Stomach smooth muscle (tissue), 2 donors: ENCODE data around the gene EWSR1.
A peak's percentile ranks its signal among the peaks of the same experiment; 100 is the strongest.

Experiments
- H3K27ac ChIP-seq: one replicate; pipeline ENCODE4 v1.7.0; 2013; ENCODE audit warnings: mild to moderate bottlenecking, low read length, inconsistent platforms
- H3K27me3 ChIP-seq, 2 donors: one replicate each; pipeline ENCODE4 v1.7.0; 2013; ENCODE audit warnings: low read length in 2 of 2; ENCODE audit not compliant: insufficient read depth in 2 of 2, control insufficient read depth in 1 of 2
- H3K36me3 ChIP-seq, 2 donors: one replicate each; pipeline ENCODE4 v1.7.0; 2013; ENCODE audit warnings: low read length in 2 of 2; ENCODE audit not compliant: control insufficient read depth in 2 of 2, insufficient read depth in 2 of 2
- H3K4me1 ChIP-seq: one replicate; pipeline ENCODE4 v1.7.0; 2013; ENCODE audit warnings: low read length; ENCODE audit not compliant: control insufficient read depth, insufficient read depth
- H3K4me3 ChIP-seq, 2 donors: one replicate each; pipeline ENCODE4 v1.7.0; 2013; ENCODE audit warnings: low read length in 2 of 2
- H3K9ac ChIP-seq, 2 donors: one replicate each; pipeline ENCODE4 v1.7.0; 2013; ENCODE audit warnings: low read length in 2 of 2, mild to moderate bottlenecking in 1 of 2
- H3K9me3 ChIP-seq, 2 donors: one replicate each; pipeline ENCODE4 v1.7.0; 2013; ENCODE audit warnings: low read length in 2 of 2; ENCODE audit not compliant: control insufficient read depth in 2 of 2
- donor health status: healthy.
- donor health status: Pancreatic carcinoma.

EWSR1 gene

GRCh38 chr22:29313126-29313575 lies 45.1 kb downstream of the EWSR1 start:
- H3K9ac ChIP-seq, result no peak overlapping the region
- no peaks in the 10 kb centered on the region for H3K9me3 ChIP-seq
- H3K36me3 ChIP-seq, result no peaks in the 10 kb centered on the region
- peaks cover 20 to 32% of the 10 kb centered on the region in 2 donors for H3K27me3 ChIP-seq
- H3K4me1 ChIP-seq, result peaks cover 68% of the 10 kb centered on the region
- H3K27ac ChIP-seq, result no peak overlapping the region
- no peak overlapping the region for H3K4me3 ChIP-seq

DNA sequence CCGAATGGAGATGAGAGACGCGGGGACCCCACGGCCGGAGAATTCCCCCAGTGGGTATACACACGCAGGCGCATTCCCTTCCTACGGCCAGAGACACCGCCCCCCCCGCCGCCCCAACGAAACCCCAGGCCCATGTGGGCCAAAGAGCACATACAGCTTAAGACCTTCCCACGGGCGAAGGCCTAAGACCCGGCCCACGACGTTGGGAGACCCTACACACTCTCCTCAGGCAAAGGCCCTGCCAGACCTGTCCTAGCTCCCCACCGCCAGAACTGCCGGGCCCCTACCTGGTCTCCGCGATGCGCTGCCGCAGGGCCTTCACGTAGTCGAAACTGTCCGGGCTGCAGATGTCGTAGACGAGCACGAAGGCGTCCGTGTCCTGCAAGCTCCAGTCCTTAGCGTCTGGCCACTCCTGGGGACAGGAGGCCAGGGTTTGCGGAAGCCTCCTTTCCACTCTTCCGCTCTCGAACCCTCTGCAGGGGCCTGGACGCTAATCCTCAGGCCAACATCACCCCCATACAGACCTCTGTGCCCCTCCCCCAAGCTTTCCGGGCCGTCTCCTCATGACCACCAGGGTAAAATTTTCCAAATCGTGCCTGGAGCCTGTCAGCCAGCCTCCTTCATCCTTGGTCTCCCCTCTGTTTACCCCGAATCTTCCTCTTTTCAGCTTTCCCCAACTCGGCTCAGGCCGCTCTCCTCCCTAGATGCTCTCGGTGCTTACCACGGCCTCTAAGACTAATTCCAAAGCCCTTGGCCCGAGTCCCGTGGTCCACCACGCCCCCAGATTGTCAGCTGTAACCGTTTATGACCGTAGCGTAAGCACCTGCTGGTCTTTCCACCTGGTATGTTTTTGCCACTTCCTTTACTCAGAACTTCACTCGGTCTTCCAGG lies 45.8 kb downstream of the EWSR1 start:
- no peak overlapping the region for H3K27ac ChIP-seq
- no peak overlapping the region for H3K9ac ChIP-seq

GRCh38 chr22:29314537-29315285 lies 46.6 kb downstream of the EWSR1 start:
- Histone ChIP-seq H3K4me3 (peak overlapping the region; percentile 31 to 61), H3K36me3 (no peaks in the 10 kb centered on the region), H3K4me1 (peaks cover 52% of the 10 kb centered on the region), H3K9me3 (no peaks in the 10 kb centered on the region), H3K27ac (no peak overlapping the region), H3K9ac (no peak overlapping the region), H3K27me3 (peaks cover 20 to 32% of the 10 kb centered on the region in 2 donors)

More for the DNA sequence above, 45.8 kb downstream of the EWSR1 start:
- Histone ChIP-seq H3K4me1 (peaks cover 61% of the 10 kb centered on the region), H3K9me3 (no peaks in the 10 kb centered on the region), H3K36me3 (no peaks in the 10 kb centered on the region), H3K4me3 (peak overlapping the region in 1 of 2 donors; percentile 60), H3K27me3 (peaks cover 20 to 32% of the 10 kb centered on the region in 2 donors)

DNA sequence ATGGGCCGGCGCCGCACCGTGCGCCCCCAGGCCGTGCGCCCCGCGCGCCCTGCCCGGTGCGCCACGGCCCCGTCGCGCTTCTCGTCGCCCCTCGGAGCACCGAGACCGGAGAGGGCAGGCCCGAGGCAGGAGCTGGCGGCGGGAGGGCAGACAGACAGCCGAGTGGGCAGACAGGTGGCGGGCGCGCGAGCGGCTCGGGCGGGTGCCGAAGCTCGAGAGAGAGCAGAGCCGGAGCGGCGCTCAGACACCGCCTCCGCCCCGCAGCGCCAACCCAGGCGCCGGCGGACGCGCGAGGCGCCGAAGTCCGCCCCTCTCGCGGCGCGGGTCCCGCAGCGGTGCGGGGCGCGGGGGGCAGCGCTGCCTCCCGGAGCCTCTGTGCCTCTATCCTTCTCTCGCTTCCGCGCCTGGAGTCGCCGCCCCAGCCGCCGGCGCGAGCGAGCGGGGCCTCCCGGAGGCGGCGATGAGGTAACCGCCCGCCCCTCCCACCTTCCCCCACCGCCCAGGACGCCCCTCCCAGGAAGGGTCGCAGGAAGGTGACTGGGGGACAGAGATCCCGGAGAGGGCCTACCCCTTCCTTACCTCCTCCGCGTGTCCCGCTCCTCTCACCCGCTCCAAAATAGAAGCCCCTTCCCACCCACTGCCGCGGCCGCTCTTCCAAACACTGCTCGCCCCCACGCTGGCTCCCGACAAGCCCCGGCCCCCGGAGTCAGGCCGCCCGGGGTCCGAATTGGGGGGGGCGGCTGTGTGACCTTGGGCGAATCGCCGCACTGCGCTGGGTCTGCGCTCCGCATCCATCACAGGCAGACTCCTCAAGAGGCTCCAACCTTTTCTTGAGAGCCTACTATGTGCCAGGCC lies 47.4 kb downstream of the EWSR1 start, which contains the start of gene RASL10A:
Gene RASL10A (minus strand): TSS at position 412 of the 855 bp plus-strand sequence. CDS start 451 bp downstream, outside the sequence.
- Histone ChIP-seq H3K36me3 (no peaks in the 10 kb centered on the region), H3K27me3 (peaks cover 20 to 32% of the 10 kb centered on the region in 2 donors), H3K9ac (no peak within 1 kb of the TSS), H3K4me1 (peaks cover 46% of the 10 kb centered on the region), H3K4me3 (peak within 1 kb of the TSS; percentile 31 to 61), H3K9me3 (no peaks in the 10 kb centered on the region), H3K27ac (no peak within 1 kb of the TSS)

DNA sequence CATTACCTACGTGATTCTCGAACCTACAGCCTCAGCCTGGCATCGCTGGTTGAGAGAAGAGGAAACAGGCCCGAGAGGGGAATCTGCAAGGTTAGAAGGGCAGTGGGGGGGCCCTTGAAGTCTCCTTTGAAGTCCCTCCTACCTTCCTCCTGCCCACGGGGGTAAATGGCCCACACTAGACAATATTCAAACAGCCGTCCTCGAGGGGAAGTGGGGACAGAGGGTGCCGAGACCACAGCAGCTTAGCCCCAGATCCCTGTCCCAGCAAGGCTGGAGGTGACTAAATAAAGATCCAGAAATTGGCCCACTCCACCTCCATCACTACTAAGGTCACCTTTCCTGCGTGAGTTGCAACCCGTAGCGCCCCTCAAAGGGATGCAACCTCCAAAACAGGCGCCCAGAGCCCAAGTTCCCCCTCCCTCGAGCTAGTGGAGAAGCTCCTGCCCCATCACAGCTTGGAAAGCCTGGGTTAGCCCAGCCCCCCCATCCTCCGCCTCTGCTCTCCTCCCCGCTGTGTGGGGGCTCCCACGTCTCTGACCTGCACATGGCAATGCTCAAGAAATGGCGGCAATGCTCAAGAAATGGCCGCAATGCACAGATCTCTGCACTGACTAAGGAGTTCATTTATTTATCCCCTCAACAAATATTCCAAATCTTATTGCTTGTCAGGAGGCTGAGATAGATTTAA lies 48.2 kb downstream of the EWSR1 start:
- no peaks in the 10 kb centered on the region for H3K36me3 ChIP-seq
- no peak overlapping the region for H3K4me3 ChIP-seq
- H3K27ac ChIP-seq, result no peak overlapping the region
- no peaks in the 10 kb centered on the region for H3K9me3 ChIP-seq
- H3K9ac ChIP-seq, result no peak overlapping the region
- H3K27me3 ChIP-seq, result peaks cover 20 to 32% of the 10 kb centered on the region in 2 donors
- peaks cover 39% of the 10 kb centered on the region for H3K4me1 ChIP-seq

GRCh38 chr22:29317827-29318454 lies 49.9 kb downstream of the EWSR1 start:
- Histone ChIP-seq H3K27me3 (peaks cover 20 to 32% of the 10 kb centered on the region in 2 donors), H3K4me3 (no peak overlapping the region), H3K4me1 (peaks cover 30% of the 10 kb centered on the region), H3K9ac (no peak overlapping the region), H3K9me3 (no peaks in the 10 kb centered on the region), H3K36me3 (no peaks in the 10 kb centered on the region), H3K27ac (no peak overlapping the region)

GRCh38 chr22:29319072-29319471 lies 51.0 kb downstream of the EWSR1 start:
- H3K27ac ChIP-seq, result no peak overlapping the region

GRCh38 chr22:29320546-29320945 lies 52.5 kb downstream of the EWSR1 start:
- no peak overlapping the region for H3K27ac ChIP-seq
- peaks cover 5% of the 10 kb centered on the region for H3K4me1 ChIP-seq
- H3K9ac ChIP-seq, result no peak overlapping the region
- H3K36me3 ChIP-seq, result no peaks in the 10 kb centered on the region
- no peaks in the 10 kb centered on the region for H3K9me3 ChIP-seq
- H3K27me3 ChIP-seq, result peaks cover 7 to 9% of the 10 kb centered on the region in 2 donors
- H3K4me3 ChIP-seq, result no peak overlapping the region

More at GRCh38 chr22:29319072-29319471, 51.0 kb downstream of the EWSR1 start:
- H3K27me3 ChIP-seq, result peaks cover 15 to 22% of the 10 kb centered on the region in 2 donors
- peaks cover 19% of the 10 kb centered on the region for H3K4me1 ChIP-seq
- H3K9ac ChIP-seq, result no peak overlapping the region
- H3K9me3 ChIP-seq, result no peaks in the 10 kb centered on the region
- no peak overlapping the region for H3K4me3 ChIP-seq
- no peaks in the 10 kb centered on the region for H3K36me3 ChIP-seq

DNA sequence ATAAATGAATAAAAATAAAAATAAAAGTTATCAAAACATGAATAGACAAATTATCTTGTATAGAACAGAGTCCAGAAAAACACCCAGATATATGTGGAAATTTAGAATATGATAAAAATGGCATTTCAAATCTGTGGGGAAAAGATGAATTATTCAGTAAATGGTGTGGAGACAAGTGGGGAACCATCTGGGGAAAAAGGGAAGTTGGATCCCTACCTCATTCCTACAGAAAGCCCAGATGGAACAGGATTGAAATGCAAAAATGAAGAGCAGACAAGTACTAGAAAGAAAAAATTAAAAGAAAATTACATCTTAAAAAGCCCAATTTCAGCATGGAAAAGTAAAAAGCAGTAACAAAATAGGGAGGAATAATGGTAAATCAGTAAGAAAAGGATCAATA lies 55.6 kb downstream of the EWSR1 start:
- Histone ChIP-seq H3K27ac (no peak overlapping the region), H3K4me1 (no peaks in the 10 kb centered on the region), H3K36me3 (peaks cover 0 to 5% of the 10 kb centered on the region in 2 donors), H3K9ac (no peak overlapping the region), H3K27me3 (no peaks in the 10 kb centered on the region), H3K4me3 (no peak overlapping the region), H3K9me3 (no peaks in the 10 kb centered on the region)
